Stimulated activated CD8-positive, alpha-beta memory T cell treated with anti-CD3 and anti-CD28 coated beads, Interleukin-7, amount 100 ng/mL, for 48 hours (primary cell): ENCODE results near the gene NMRK2.
"Not testable (repeated sequence)": the region's sequence is repeated elsewhere in the genome, so short reads cannot be mapped to it uniquely, and the experiment has no call there.

ENCODE experiments used
- DNase-seq, 2 donors: peaks; one replicate each; pipeline ENCODE4 v3.0.0-alpha.2; 2020; ENCODE audit warnings: low read depth in 1 of 2; ENCODE audit errors: extremely low read depth in 1 of 2

NMRK2 gene

GRCh38 chr19:3932931-3933810, at the start of gene NMRK2:
Gene NMRK2 (plus strand): TSS chr19:3933069. CDS start chr19:3933672, 603 bp downstream.
- no peak for DNase-seq

DNA sequence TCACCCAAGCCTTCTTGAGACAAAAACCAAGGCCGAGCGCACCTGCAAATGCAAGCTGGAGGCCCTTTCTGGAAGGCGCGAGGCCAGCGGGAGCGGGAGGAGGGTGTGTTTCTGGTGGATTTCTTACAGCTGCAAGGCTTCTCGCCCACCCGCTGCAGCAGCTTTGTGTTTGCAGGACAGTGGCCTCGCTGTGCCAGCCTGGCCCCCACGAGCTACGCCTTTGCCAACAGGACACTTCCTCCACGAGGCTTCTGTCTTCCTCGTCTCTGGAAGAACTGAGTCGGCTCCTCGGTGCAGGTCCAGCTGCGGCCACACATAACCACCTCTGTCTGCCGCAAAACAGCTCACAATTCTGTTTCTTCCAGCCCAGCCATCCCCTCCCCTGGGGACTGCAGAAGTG, 42.3 kb upstream of the NMRK2 start:
- no peak for DNase-seq

GRCh38 chr19:3893509-3894179, 39.2 kb upstream of the NMRK2 start:
- no peak for DNase-seq

DNA sequence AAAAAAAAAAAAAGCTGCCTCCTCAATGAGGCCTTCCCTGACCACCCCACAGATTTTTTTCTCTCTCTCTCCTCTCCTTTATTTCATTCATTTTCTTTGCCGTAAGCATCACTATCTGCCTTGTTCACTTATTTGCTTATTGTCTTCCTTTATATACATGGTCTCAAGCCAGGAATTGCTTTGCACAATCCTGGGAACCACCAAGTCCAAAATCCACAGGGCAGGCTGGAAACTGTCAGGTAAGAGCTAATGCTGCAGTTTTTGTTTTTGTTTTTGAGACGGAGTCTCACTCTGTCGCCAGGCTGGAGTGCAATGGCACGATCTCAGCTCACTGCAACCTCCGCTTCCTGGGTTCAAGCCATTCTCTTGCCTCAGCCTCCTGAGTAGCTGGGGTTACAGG, 37.9 kb upstream of the NMRK2 start:
- DNase-seq = not testable (repeated sequence)

- DNase-seq = no peak
Observed at GRCh38 chr19:3895788-3896187, 37.1 kb upstream of the NMRK2 start.

DNA sequence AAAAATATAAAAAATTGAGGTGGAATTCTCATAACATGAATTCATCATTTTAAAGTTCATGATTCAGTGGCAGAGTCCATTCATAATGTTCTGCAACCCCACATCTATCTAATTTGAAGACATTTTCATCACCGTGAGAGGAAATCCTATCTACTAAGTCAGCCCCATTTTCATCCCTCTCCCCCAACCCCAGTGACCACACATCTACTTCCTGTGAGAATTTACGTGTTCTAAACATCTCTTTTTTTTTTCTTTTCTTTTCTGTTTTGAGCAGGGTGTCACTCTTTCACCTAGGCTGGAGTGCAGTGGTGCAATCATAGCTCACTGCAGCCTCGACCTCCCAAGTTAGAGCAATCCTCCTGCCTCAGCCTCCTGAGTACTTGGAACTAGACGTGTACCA, 34.9 kb upstream of the NMRK2 start:
- no peak for DNase-seq

- no peak for DNase-seq
Observed at GRCh38 chr19:3898426-3898825, 34.4 kb upstream of the NMRK2 start.

DNA sequence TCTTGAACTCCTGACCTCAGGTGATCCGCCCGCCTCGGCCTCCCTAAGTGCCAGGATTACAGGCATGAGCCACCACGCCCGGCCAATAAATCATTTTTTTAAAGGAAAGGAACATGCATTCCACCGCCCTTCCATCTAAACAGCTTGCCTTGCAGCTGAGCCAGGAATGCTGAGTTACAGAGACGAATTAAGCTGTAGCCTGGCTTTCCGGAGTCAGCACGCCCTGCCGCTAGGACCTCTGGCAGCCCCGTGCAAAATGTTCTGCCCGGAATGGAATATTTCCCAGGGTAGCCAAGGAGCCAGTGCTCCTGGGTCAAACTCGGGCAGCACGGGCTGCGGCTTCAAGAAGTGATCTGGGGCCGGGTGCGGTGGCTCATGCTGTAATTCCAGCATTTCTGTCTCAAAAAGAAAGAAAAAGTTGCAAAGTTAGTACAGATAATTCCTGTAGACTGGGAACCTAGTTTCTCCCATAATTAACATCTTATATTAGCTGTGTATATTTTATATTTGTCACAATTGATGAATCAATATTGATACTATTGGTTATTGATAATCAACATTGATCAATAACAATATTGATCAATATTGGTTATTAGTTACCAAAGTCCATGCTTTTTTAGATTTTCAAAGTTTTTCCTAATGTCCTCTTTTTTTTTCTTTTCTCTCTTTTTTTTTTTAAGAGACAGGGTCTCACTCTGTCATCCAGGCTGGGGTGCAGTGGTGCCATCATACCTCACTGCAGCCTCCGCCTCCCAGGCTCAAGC, 33.2 kb upstream of the NMRK2 start:
- DNase-seq = no peak

- DNase-seq = no peak
Observed at GRCh38 chr19:3902317-3902973, 30.4 kb upstream of the NMRK2 start.

GRCh38 chr19:3904233-3904632, 28.6 kb upstream of the NMRK2 start:
- no peak for DNase-seq

DNA sequence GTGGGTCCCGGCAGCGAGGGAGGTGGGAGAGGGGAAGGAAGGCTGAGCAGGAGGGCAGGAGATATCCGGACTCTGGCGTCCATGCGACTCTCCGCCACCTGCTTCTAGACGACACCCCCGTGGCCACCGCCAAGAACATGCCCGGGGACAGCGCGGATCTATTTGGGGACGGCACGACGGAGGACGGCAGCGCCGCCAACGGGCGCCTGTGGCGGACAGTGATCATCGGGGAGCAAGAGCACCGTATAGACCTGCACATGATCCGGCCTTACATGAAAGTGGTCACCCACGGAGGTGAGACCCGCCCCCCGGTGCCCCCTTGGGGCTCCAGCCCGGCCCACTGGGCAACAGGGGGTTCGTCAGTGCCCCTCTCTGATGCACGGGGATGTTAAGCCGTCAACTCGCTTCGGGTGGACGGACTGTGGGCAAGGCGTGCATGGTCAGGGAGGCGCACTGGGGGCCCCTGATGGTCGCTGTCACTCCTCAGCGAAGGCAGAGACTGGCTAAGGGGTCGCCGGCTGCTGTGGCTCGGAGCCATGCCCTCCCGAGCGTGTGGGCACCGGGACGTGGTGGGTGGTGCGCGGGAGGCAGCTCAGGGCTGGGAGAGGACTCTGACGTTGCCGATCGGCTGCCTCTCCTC, 25.1 kb upstream of the NMRK2 start:
- no peak for DNase-seq

- no peak for DNase-seq
Observed at GRCh38 chr19:3908266-3909054, 24.4 kb upstream of the NMRK2 start.

DNA sequence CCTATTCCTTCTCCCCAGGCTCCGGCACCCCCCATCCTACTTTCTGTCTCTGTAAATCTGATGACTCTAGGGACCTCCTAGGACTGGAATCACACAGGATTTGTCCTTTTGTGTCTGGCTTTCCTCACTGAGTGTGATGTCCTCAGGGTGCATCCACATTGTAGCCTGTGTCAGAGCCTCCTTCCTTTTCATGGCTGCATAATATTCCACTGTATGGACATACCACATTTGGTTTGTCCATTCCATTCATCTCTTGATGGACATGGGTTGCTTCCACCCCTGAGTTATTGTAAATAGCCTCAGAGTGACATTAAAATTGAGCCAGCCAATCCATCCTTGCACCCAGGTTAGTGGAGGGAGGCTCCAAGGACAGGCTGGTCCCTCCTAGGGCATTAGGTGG, 22.8 kb upstream of the NMRK2 start:
- DNase-seq = no peak

GRCh38 chr19:3914199-3914598, 18.7 kb upstream of the NMRK2 start:
- DNase-seq = no peak

DNA sequence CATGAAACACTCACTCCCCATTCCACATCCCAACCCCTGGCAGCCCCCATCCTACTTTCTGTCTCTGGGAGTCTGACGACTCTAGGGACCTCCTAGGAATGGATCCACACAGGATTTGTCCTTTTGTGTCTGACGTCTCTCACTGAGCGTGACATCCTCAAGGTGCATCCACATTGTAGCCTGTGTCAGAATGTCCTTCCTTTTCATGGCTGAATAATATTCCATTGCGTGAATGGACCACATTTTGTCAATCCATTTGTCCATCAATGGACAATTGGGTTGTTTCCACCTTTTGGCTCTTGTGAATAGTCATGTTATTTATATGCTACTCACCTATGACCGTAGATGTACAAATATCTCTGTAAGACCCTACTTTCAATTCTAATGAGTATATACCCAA, 16.8 kb upstream of the NMRK2 start:
- DNase-seq = no peak

GRCh38 chr19:3919793-3920192, 13.1 kb upstream of the NMRK2 start:
- no peak for DNase-seq

- DNase-seq = no peak
Observed at GRCh38 chr19:3923096-3923758, 9.6 kb upstream of the NMRK2 start.

GRCh38 chr19:3923912-3924311, 9.0 kb upstream of the NMRK2 start:
- no peak for DNase-seq

DNA sequence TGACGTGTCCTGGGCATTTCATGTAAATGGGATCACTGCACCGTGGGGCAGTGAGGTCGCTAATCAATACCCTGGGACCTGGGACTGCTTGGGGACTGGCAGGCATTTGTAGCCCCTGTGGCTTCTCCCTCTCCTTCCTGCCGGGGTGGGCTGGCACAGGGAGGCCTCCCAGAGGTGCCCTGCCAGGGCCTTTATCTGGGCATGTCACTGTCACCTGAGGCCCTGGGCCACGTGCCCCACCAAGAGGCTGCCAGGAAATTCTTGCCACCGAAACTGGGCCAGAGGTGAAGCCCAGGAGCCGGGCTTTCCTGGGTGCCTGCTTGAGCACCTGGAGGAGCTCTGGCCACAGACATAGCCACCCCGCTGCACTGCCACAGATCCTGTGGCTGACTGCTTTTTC, 1.8 kb upstream of the NMRK2 start:
- no peak for DNase-seq
